Measurements from ENCODE around the gene ZNF500.

DNA sequence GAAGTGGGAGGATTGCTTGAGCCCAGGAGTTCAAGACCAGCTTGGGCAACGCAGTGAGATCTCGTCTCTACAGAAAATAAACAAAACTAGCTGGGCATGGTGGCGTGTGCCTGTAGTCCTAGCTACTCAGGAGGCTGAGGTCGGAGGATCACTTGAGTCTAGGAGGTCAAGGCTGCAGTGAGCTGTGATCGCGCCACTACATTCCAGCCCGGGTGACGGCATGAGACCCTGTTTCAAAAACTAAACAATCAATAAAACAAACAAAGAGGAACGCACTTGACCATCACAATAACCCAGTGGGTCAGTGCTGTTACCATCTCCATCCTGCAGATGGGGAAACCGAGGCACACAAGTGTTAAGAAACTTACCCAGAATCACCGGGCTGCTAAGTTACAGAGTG lies 13.7 kb downstream of the ZNF500 start:
- TF ChIP-seq POLR2A (IDR thresholded peaks at IDR 0.05) (no peak), POLR2AphosphoS5 (IDR thresholded peaks at IDR 0.05) (no peak)
- TF ChIP-seq, protein P1, sequence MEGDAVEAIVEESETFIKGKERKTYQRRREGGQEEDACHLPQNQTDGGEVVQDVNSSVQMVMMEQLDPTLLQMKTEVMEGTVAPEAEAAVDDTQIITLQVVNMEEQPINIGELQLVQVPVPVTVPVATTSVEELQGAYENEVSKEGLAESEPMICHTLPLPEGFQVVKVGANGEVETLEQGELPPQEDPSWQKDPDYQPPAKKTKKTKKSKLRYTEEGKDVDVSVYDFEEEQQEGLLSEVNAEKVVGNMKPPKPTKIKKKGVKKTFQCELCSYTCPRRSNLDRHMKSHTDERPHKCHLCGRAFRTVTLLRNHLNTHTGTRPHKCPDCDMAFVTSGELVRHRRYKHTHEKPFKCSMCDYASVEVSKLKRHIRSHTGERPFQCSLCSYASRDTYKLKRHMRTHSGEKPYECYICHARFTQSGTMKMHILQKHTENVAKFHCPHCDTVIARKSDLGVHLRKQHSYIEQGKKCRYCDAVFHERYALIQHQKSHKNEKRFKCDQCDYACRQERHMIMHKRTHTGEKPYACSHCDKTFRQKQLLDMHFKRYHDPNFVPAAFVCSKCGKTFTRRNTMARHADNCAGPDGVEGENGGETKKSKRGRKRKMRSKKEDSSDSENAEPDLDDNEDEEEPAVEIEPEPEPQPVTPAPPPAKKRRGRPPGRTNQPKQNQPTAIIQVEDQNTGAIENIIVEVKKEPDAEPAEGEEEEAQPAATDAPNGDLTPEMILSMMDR (IDR thresholded peaks at IDR 0.05): no peak

Measured in sigmoid colon (tissue), 4 donors.